Right atrium auricular region (tissue), 2 donors: ENCODE measurements around the gene LRRK2. TPM values are rescaled to one million over a fixed set of nuclear protein-coding genes. Genes with fewer than 3 reads are reported as not detected.

Experiments
- DNase-seq: peaks from one replicate; pipeline ENCODE4 v3.0.0-alpha.2; 2019; ENCODE audit warnings: low spot score
- H3K27ac ChIP-seq, 2 donors: fragments of 200-600 bp; sonication (generic); 1 replicate in 1 of 2; 2 replicates in 1 of 2; pipeline ENCODE4 v1.5.1; 2016 to 2019
- H3K27me3 ChIP-seq, 2 donors: fragments of 200-600 bp; sonication (generic); one replicate each; pipeline versions ENCODE4 v1.5.1 to v1.6.0; 2017 to 2019
- H3K36me3 ChIP-seq: fragments of 200-600 bp; sonication (generic); one replicate; pipeline ENCODE4 v1.5.1; 2016
- H3K4me1 ChIP-seq, 2 donors: fragments of 200-600 bp; sonication (generic); one replicate each; pipeline versions ENCODE4 v1.5.1 to v1.6.0; 2017 to 2019
- H3K4me3 ChIP-seq, 2 donors: fragments of 200-600 bp; sonication (generic); 1 replicate in 1 of 2; 2 replicates in 1 of 2; pipeline ENCODE4 v1.5.1; 2017 to 2019; ENCODE audit warnings: mild to moderate bottlenecking in 1 of 2, moderate library complexity in 1 of 2
- H3K9me3 ChIP-seq, 2 donors: fragments of 200-600 bp; sonication (generic); one replicate each; pipeline ENCODE4 v1.5.1; 2019
- CTCF ChIP-seq, 2 donors: fragments of 200-600 bp; sonication (generic); IDR thresholded peaks; one replicate each; pipeline ENCODE4 v1.5.1; 2019; ENCODE audit warnings: antibody characterized with exemption in 2 of 2
- total RNA-seq, 2 donors: library from RNA; depleted of rRNA; stranded (reverse); fragments of >200 nt; gene quantifications; one replicate each; pipeline ENCODE4 v1.1.0, GENCODE V29; 2016

Gene LRRK2
- total RNA-seq, 2 donors from 2014 or later, result 7.1 to 8.6 TPM

DNA sequence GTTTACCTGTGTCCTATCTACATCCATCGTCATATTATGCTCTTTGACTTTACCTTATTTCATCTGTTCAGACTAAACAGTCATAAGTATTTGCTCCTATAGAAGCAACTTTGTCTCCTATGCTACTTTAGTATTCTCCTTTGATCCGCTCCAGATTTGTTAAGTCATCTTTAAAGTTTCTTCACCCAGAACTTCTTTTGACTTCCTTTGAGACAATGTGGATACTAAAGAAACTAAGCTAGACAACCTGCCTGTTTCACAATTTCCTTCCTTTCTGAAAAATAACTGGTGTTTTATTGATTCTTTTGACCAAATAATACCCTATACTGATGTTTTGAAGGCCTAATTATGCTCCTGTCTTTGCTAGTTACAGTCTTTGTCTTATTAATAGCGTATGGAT, 30.0 kb upstream of the LRRK2 start:
- Histone ChIP-seq H3K9me3 (no peaks in the 10 kb centered on the region), H3K27me3 (no peaks in the 10 kb centered on the region), H3K27ac (no peak overlapping the region), H3K4me1 (no peaks in the 10 kb centered on the region), H3K36me3 (no peaks in the 10 kb centered on the region), H3K4me3 (no peak overlapping the region)
- no peak for TF ChIP-seq CTCF (IDR thresholded peaks at IDR 0.05)
- no peak for DNase-seq

- TF ChIP-seq CTCF (IDR thresholded peaks at IDR 0.05), result no peak
- Histone ChIP-seq H3K4me1 (no peaks in the 10 kb centered on the region), H3K27ac (no peak overlapping the region), H3K9me3 (no peaks in the 10 kb centered on the region), H3K27me3 (no peaks in the 10 kb centered on the region), H3K4me3 (no peak overlapping the region), H3K36me3 (no peaks in the 10 kb centered on the region)
- no peak for DNase-seq
Measured at GRCh38 chr12:40197590-40197989, 27.2 kb upstream of the LRRK2 start.

- H3K4me1 ChIP-seq, result no peaks in the 10 kb centered on the region
- no peak for TF ChIP-seq CTCF (IDR thresholded peaks at IDR 0.05)
- H3K27ac ChIP-seq, result no peak overlapping the region
- H3K4me3 ChIP-seq, result no peak overlapping the region
- no peaks in the 10 kb centered on the region for H3K9me3 ChIP-seq
- DNase-seq, result no peak
- no peaks in the 10 kb centered on the region for H3K27me3 ChIP-seq
- H3K36me3 ChIP-seq, result no peaks in the 10 kb centered on the region
Measured at GRCh38 chr12:40198601-40199000, 26.2 kb upstream of the LRRK2 start.

- no peak for TF ChIP-seq CTCF (IDR thresholded peaks at IDR 0.05)
- no peak for DNase-seq
- Histone ChIP-seq H3K4me3 (no peak overlapping the region), H3K36me3 (no peaks in the 10 kb centered on the region), H3K27me3 (no peaks in the 10 kb centered on the region), H3K27ac (no peak overlapping the region), H3K9me3 (no peaks in the 10 kb centered on the region), H3K4me1 (no peaks in the 10 kb centered on the region)
Measured at GRCh38 chr12:40202095-40203059, 22.4 kb upstream of the LRRK2 start.

DNA sequence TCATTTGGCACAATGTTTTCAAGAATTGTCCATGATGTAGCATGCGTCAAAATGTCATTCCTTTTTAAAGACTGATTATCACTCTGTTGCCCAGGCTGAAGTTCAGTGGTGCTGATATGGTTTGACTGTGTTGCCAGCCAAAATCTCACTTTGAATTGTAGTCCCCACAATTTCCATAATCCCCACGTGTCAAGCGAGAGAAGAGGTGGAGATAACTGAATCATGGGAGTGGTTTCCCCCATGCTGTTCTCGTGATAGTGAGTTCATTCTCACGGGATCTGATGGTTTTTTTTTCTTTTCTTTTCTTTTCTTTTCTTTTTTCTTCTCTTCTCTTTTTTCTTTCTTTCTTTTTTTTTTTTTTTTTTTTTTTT, 21.8 kb upstream of the LRRK2 start:
- no peak for TF ChIP-seq CTCF (IDR thresholded peaks at IDR 0.05)

More for the DNA sequence above, 21.8 kb upstream of the LRRK2 start:
- no peak overlapping the region for H3K27ac ChIP-seq
- H3K9me3 ChIP-seq, result no peaks in the 10 kb centered on the region
- DNase-seq, result no peak
- H3K4me3 ChIP-seq, result no peak overlapping the region
- H3K4me1 ChIP-seq, result no peaks in the 10 kb centered on the region
- no peaks in the 10 kb centered on the region for H3K36me3 ChIP-seq
- no peaks in the 10 kb centered on the region for H3K27me3 ChIP-seq
